ENCODE measurements around the gene FOXN1.
A peak's percentile ranks its signal among the peaks of the same experiment; 100 is the strongest.
"Not testable (repeated sequence)": the region's sequence is repeated elsewhere in the genome, so short reads cannot be mapped to it uniquely, and the experiment has no call there.

Gene FOXN1

GRCh38 chr17:28501421-28502284 lies 4.5 kb upstream of the FOXN1 start:
- no peak for DNase-seq

GRCh38 chr17:28503420-28503819 lies 2.7 kb upstream of the FOXN1 start:
- no peak for DNase-seq

- DNase-seq, result no peak
These were observed 777 bp downstream of the FOXN1 start for GRCh38 chr17:28506763-28507487.

- no peak for DNase-seq
These were observed 1.5 kb downstream of the FOXN1 start for GRCh38 chr17:28507567-28508203.

- DNase-seq, result no peak
These were observed 2.1 kb downstream of the FOXN1 start for GRCh38 chr17:28508211-28508724.

- DNase-seq, result peak; percentile 18
These were observed 3.6 kb downstream of the FOXN1 start for GRCh38 chr17:28509789-28510188.

GRCh38 chr17:28511858-28512461 lies 5.8 kb downstream of the FOXN1 start:
- no peak for DNase-seq

- DNase-seq, result no peak
These were observed 7.3 kb downstream of the FOXN1 start for GRCh38 chr17:28513476-28513875.

GRCh38 chr17:28514561-28515002 lies 8.4 kb downstream of the FOXN1 start:
- no peak for DNase-seq

GRCh38 chr17:28515518-28515917 lies 9.4 kb downstream of the FOXN1 start:
- DNase-seq, result no peak

- peak; percentile 38 for DNase-seq
These were observed 12.0 kb downstream of the FOXN1 start for GRCh38 chr17:28518132-28518531.

GRCh38 chr17:28518578-28518977 lies 12.4 kb downstream of the FOXN1 start:
- DNase-seq, result no peak

GRCh38 chr17:28519236-28519635 lies 13.1 kb downstream of the FOXN1 start:
- peak; percentile 94 for DNase-seq

GRCh38 chr17:28520687-28521086 lies 14.5 kb downstream of the FOXN1 start:
- no peak for DNase-seq

GRCh38 chr17:28521311-28522085 lies 15.3 kb downstream of the FOXN1 start:
- DNase-seq, result no peak

- not testable (repeated sequence) for DNase-seq
These were observed 16.1 kb downstream of the FOXN1 start for GRCh38 chr17:28522281-28522680.

GRCh38 chr17:28523186-28523585 lies 17.0 kb downstream of the FOXN1 start:
- DNase-seq, result no peak

GRCh38 chr17:28523876-28524275 lies 17.7 kb downstream of the FOXN1 start:
- DNase-seq, result no peak

GRCh38 chr17:28524476-28525424 lies 18.6 kb downstream of the FOXN1 start:
- DNase-seq, result no peak

- no peak for DNase-seq
These were observed 20.2 kb downstream of the FOXN1 start for GRCh38 chr17:28526381-28526780.

GRCh38 chr17:28527181-28527681 lies 21.1 kb downstream of the FOXN1 start:
- no peak for DNase-seq

Measured in GDM1 (cell line).